Measurements from ENCODE around the gene RABEP2.

RABEP2 gene

GRCh38 chr16:28876973-28877654 is 47.9 kb downstream of the RABEP2 start:
- Mint-ChIP-seq H3K4me3 (no peak overlapping the region), H3K27ac (peak overlapping the region; percentile 95)

GRCh38 chr16:28876019-28876659 is 48.9 kb downstream of the RABEP2 start:
- peak overlapping the region; percentile 95 for H3K27ac Mint-ChIP-seq
- H3K9me3 Mint-ChIP-seq = no peaks in the 10 kb centered on the region
- no peak overlapping the region for H3K4me3 Mint-ChIP-seq
- no peak for TF ChIP-seq CTCF (IDR thresholded peaks at IDR 0.05)
- DNase-seq = no peak
- H3K4me1 Mint-ChIP-seq = peaks cover 54% of the 10 kb centered on the region
- peaks cover 11% of the 10 kb centered on the region for H3K36me3 Mint-ChIP-seq (ENCODE audit: low read depth)
- peaks cover 7% of the 10 kb centered on the region for H3K27me3 Mint-ChIP-seq (ENCODE audit: low read depth, poor library complexity)

More at GRCh38 chr16:28876973-28877654, 47.9 kb downstream of the RABEP2 start:
- no peak for DNase-seq
- H3K27me3 Mint-ChIP-seq (ENCODE audit: low read depth, poor library complexity) = peaks cover 10% of the 10 kb centered on the region
- peaks cover 62% of the 10 kb centered on the region for H3K4me1 Mint-ChIP-seq
- no peak for TF ChIP-seq CTCF (IDR thresholded peaks at IDR 0.05)
- H3K9me3 Mint-ChIP-seq = no peaks in the 10 kb centered on the region
- H3K36me3 Mint-ChIP-seq (ENCODE audit: low read depth) = peaks cover 11% of the 10 kb centered on the region

- no peak for TF ChIP-seq CTCF (IDR thresholded peaks at IDR 0.05)
- H3K36me3 Mint-ChIP-seq (ENCODE audit: low read depth) = peaks cover 16% of the 10 kb centered on the region
- H3K9me3 Mint-ChIP-seq = no peaks in the 10 kb centered on the region
- H3K4me1 Mint-ChIP-seq = peaks cover 46% of the 10 kb centered on the region
- no peak overlapping the region for H3K4me3 Mint-ChIP-seq
- peaks cover 7% of the 10 kb centered on the region for H3K27me3 Mint-ChIP-seq (ENCODE audit: low read depth, poor library complexity)
- peak overlapping the region; percentile 57 for H3K27ac Mint-ChIP-seq
- no peak for DNase-seq
Measured at GRCh38 chr16:28875134-28876018, 49.7 kb downstream of the RABEP2 start.

GRCh38 chr16:28874406-28874805 is 50.6 kb downstream of the RABEP2 start:
- peaks cover 42% of the 10 kb centered on the region for H3K4me1 Mint-ChIP-seq
- no peaks in the 10 kb centered on the region for H3K9me3 Mint-ChIP-seq
- peaks cover 25% of the 10 kb centered on the region for H3K36me3 Mint-ChIP-seq (ENCODE audit: low read depth)
- DNase-seq = no peak
- no peak overlapping the region for H3K4me3 Mint-ChIP-seq
- H3K27ac Mint-ChIP-seq = no peak overlapping the region
- H3K27me3 Mint-ChIP-seq (ENCODE audit: low read depth, poor library complexity) = peaks cover 7% of the 10 kb centered on the region
- TF ChIP-seq CTCF (IDR thresholded peaks at IDR 0.05) = no peak

GRCh38 chr16:28873543-28874201 is 51.4 kb downstream of the RABEP2 start:
- Mint-ChIP-seq H3K27me3 (ENCODE audit: low read depth, poor library complexity) (peaks cover 7% of the 10 kb centered on the region), H3K4me1 (peaks cover 34% of the 10 kb centered on the region), H3K36me3 (ENCODE audit: low read depth) (peaks cover 33% of the 10 kb centered on the region), H3K27ac (no peak overlapping the region), H3K4me3 (no peak overlapping the region), H3K9me3 (no peaks in the 10 kb centered on the region)
- peak; percentile 50 for TF ChIP-seq CTCF (IDR thresholded peaks at IDR 0.05)
- DNase-seq = peak; percentile 40

Data from nephron progenitor cell (in vitro differentiated cells).